ENCODE measurements around the gene TEAD2.

The TEAD2 gene

GRCh38 chr19:49362048-49362928, at the start of gene TEAD2:
TEAD2 (minus strand) TSS chr19:49362416; CDS start chr19:49360075, 2,341 bp downstream.
- ATAC-seq: peak; percentile 61
- TF ChIP-seq GLIS3 (CRISPR knock-in tag; IDR thresholded peaks at IDR 0.05) (no peak), ZNF565 (CRISPR knock-in tag; conservative IDR thresholded peaks at IDR 0.05; ENCODE audit: low read depth) (no peak)

GRCh38 chr19:49411681-49412326, 49.6 kb upstream of the TEAD2 start:
- no peak for ATAC-seq

DNA sequence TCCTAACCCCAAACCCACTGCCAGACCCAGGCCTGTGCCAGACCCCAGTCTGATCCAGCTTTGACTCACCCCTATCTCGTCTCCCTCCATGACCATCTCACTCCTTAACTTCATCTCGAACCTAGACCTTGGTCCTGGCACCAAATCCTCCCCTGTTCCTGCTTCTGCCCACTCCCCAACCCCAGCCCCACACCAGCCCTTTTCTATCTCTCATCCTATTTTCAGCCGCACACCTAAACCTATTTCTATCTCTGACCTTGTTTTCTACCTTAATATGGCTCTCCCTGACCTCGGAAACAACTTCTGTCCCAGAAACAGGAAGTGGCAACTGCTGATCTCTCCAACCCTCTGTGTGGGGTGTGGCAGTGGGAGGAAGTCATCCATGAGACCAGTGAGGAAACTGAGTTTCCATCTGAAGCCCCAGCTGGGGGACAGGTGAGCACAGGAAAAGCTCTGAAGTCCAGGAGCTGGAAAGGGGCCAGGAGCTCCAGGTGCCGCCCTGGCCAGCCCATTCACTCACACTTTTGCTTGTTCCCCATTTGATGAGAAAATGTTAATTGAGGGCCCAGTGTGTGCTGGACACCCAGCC, 47.3 kb upstream of the TEAD2 start:
- ATAC-seq: no peak
- TF ChIP-seq PATZ1 (CRISPR knock-in tag; IDR thresholded peaks at IDR 0.05; ENCODE audit: borderline replicate concordance) (no peak), ZNF8 (CRISPR knock-in tag; IDR thresholded peaks at IDR 0.05) (no peak), ARNTL (CRISPR knock-in tag; IDR thresholded peaks at IDR 0.05; ENCODE audit: borderline replicate concordance, low read depth) (no peak), ZNF70 (CRISPR knock-in tag; IDR thresholded peaks at IDR 0.05) (no peak), ESRRG (CRISPR knock-in tag; IDR thresholded peaks at IDR 0.05) (no peak), ZFP30 (CRISPR knock-in tag; IDR thresholded peaks at IDR 0.05) (no peak), ISL1 (CRISPR knock-in tag; IDR thresholded peaks at IDR 0.05) (no peak), PPARA (CRISPR knock-in tag; IDR thresholded peaks at IDR 0.05; ENCODE audit: borderline replicate concordance) (no peak), RARB (CRISPR knock-in tag; IDR thresholded peaks at IDR 0.05) (no peak), TCF4 (CRISPR knock-in tag; IDR thresholded peaks at IDR 0.05; ENCODE audit: borderline replicate concordance) (no peak), SNAI2 (CRISPR knock-in tag; IDR thresholded peaks at IDR 0.05) (no peak), POU6F1 (CRISPR knock-in tag; IDR thresholded peaks at IDR 0.05; ENCODE audit: borderline replicate concordance, low read depth) (no peak)
- TF ChIP-seq, protein P1, sequence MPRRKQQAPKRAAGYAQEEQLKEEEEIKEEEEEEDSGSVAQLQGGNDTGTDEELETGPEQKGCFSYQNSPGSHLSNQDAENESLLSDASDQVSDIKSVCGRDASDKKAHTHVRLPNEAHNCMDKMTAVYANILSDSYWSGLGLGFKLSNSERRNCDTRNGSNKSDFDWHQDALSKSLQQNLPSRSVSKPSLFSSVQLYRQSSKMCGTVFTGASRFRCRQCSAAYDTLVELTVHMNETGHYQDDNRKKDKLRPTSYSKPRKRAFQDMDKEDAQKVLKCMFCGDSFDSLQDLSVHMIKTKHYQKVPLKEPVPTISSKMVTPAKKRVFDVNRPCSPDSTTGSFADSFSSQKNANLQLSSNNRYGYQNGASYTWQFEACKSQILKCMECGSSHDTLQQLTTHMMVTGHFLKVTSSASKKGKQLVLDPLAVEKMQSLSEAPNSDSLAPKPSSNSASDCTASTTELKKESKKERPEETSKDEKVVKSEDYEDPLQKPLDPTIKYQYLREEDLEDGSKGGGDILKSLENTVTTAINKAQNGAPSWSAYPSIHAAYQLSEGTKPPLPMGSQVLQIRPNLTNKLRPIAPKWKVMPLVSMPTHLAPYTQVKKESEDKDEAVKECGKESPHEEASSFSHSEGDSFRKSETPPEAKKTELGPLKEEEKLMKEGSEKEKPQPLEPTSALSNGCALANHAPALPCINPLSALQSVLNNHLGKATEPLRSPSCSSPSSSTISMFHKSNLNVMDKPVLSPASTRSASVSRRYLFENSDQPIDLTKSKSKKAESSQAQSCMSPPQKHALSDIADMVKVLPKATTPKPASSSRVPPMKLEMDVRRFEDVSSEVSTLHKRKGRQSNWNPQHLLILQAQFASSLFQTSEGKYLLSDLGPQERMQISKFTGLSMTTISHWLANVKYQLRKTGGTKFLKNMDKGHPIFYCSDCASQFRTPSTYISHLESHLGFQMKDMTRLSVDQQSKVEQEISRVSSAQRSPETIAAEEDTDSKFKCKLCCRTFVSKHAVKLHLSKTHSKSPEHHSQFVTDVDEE (CRISPR knock-in tag; IDR thresholded peaks at IDR 0.05): no peak

More at GRCh38 chr19:49411681-49412326, 49.6 kb upstream of the TEAD2 start:
- TF ChIP-seq PPARA (CRISPR knock-in tag; IDR thresholded peaks at IDR 0.05; ENCODE audit: borderline replicate concordance) (no peak), ZFP30 (CRISPR knock-in tag; IDR thresholded peaks at IDR 0.05) (no peak), ZFP3 (CRISPR knock-in tag; IDR thresholded peaks at IDR 0.05) (no peak), BACH2 (CRISPR knock-in tag; IDR thresholded peaks at IDR 0.05; ENCODE audit: borderline replicate concordance) (no peak), ZNF8 (CRISPR knock-in tag; IDR thresholded peaks at IDR 0.05) (no peak), CSDC2 (CRISPR knock-in tag; IDR thresholded peaks at IDR 0.05) (no peak), ZNF70 (CRISPR knock-in tag; IDR thresholded peaks at IDR 0.05) (no peak), TOX (CRISPR knock-in tag; IDR thresholded peaks at IDR 0.05; ENCODE audit: borderline replicate concordance) (no peak), ISL1 (CRISPR knock-in tag; IDR thresholded peaks at IDR 0.05) (no peak), OSR1 (CRISPR knock-in tag; IDR thresholded peaks at IDR 0.05) (no peak), CREB5 (CRISPR knock-in tag; IDR thresholded peaks at IDR 0.05; ENCODE audit: low read depth) (no peak)
- TF ChIP-seq, protein P1 (CRISPR knock-in tag; IDR thresholded peaks at IDR 0.05): no peak
